H1 (cell line): ENCODE measurements around the gene IRGQ. TPM values are rescaled to one million over a fixed set of nuclear protein-coding genes. Genes with fewer than 3 reads are reported as not detected.

ENCODE experiments used
- CTCF ChIA-PET: fragments of 300-600 bp; sonication (Branson Sonifier 250); formaldehyde crosslinking; loops from one replicate; lab custom pipeline; 2021; ENCODE audit not compliant: partially characterized antibody; lab: Charles Lee
- POLR2A ChIA-PET: fragments of 300-600 bp; sonication (Branson Sonifier 250); formaldehyde crosslinking; loops from one replicate; lab custom pipeline; 2021; ENCODE audit warnings: inconsistent platforms; ENCODE audit not compliant: partially characterized antibody; lab: Charles Lee
- DNase-seq, 2 experiments: peaks; one replicate each; pipeline versions ENCODE4 v3.0.0 to v3.0.0-alpha.2; 2010 to 2022; ENCODE audit warnings: low spot score in 2 of 2, low read depth in 1 of 2, mixed read lengths in 1 of 2
- FAIRE-seq: peaks from 2 replicates; lab custom pipeline; 2011; peaks lifted over from hg19 to GRCh38; lab: Jason Lieb, UNC
- H2AFZ ChIP-seq: 2 replicates; pipeline ENCODE4 v1.8.1; 2012; ENCODE audit warnings: low read length, inconsistent platforms
- H2AK5ac ChIP-seq: 2 replicates; pipeline ENCODE4 v1.6.1; 2013; ENCODE audit warnings: low read depth, low read length
- H2BK120ac ChIP-seq: replicated peaks from 2 replicates; pipeline ENCODE3; 2013; ENCODE audit warnings: low read depth, low read length, inconsistent platforms
- H2BK12ac ChIP-seq: 2 replicates; pipeline ENCODE4 v1.6.1; 2013; ENCODE audit warnings: low read depth, low read length
- H2BK15ac ChIP-seq: 2 replicates; pipeline ENCODE4 v1.6.1; 2013; ENCODE audit warnings: low read length
- H2BK20ac ChIP-seq: 2 replicates; pipeline ENCODE4 v1.6.1; 2013; ENCODE audit warnings: low read length
- H2BK5ac ChIP-seq: 2 replicates; pipeline ENCODE4 v1.6.1; 2013; ENCODE audit warnings: low read depth, low read length
- H3K14ac ChIP-seq: 2 replicates; pipeline ENCODE4 v1.6.1; 2013; ENCODE audit warnings: inconsistent platforms; ENCODE audit not compliant: insufficient read length
- H3K18ac ChIP-seq: 2 replicates; pipeline ENCODE4 v1.6.1; 2013; ENCODE audit warnings: low read length; ENCODE audit errors: extremely low read depth
- H3K23ac ChIP-seq: 2 replicates; pipeline ENCODE4 v1.6.1; 2013; ENCODE audit warnings: inconsistent platforms; ENCODE audit not compliant: insufficient read length
- H3K23me2 ChIP-seq: 2 replicates; pipeline ENCODE4 v1.6.1; 2013; ENCODE audit warnings: low read depth, low read length
- H3K27ac ChIP-seq: 2 replicates; pipeline ENCODE4 v1.6.1; 2011; ENCODE audit warnings: low read depth, low read length, inconsistent platforms
- H3K27me3 ChIP-seq, 4 experiments: replicated peaks in 1 of 4; 1 replicate in 1 of 4; 2 replicates in 3 of 4; pipeline versions ENCODE4 v1.6.1 to v1.8.1; 2011 to 2013; ENCODE audit warnings: low read length in 3 of 4, mild to moderate bottlenecking in 3 of 4, inconsistent platforms in 2 of 4, mixed read lengths in 2 of 4, moderate library complexity in 1 of 4; ENCODE audit not compliant: control insufficient read depth in 3 of 4, insufficient read depth in 3 of 4; ENCODE audit errors: extremely low read depth in 1 of 4
- H3K36me3 ChIP-seq, 4 experiments: 2 replicates each; pipeline versions ENCODE4 v1.6.1 to v1.8.1; 2011 to 2013; ENCODE audit warnings: mild to moderate bottlenecking in 4 of 4, low read length in 3 of 4, moderate library complexity in 2 of 4, control low read depth in 1 of 4, inconsistent platforms in 1 of 4; ENCODE audit not compliant: insufficient read depth in 4 of 4, control insufficient read depth in 2 of 4
- H3K4ac ChIP-seq: replicated peaks from 2 replicates; pipeline ENCODE3; 2013; ENCODE audit warnings: low read length, low read depth, mixed read lengths, inconsistent platforms; ENCODE audit not compliant: insufficient read length
- H3K4me1 ChIP-seq, 4 experiments: replicated peaks in 1 of 4; 1 replicate in 1 of 4; 2 replicates in 3 of 4; pipeline versions ENCODE4 v1.6.1 to v1.8.1; 2011 to 2013; ENCODE audit warnings: low read length in 3 of 4, inconsistent platforms in 2 of 4, mixed read lengths in 1 of 4; ENCODE audit not compliant: insufficient read depth in 4 of 4, control insufficient read depth in 3 of 4
- H3K4me2 ChIP-seq, 2 experiments: 2 replicates each; pipeline versions ENCODE4 v1.6.1 to v1.8.1; 2011 to 2013; ENCODE audit warnings: low read depth in 2 of 2, low read length in 2 of 2, control low read depth in 1 of 2, inconsistent platforms in 1 of 2, mild to moderate bottlenecking in 1 of 2; ENCODE audit not compliant: insufficient read depth in 1 of 2
- H3K4me3 ChIP-seq, 4 experiments: fragments of 200-600, 300-600 bp in 1 of 4; sonication (generic), shearing (Covaris generic), sonication (Bioruptor Twin) in 1 of 4; 2 replicates each; pipeline versions ENCODE4 v1.5.1 to v1.8.1; 2011 to 2016; ENCODE audit warnings: low read length in 4 of 4, low read depth in 3 of 4, control low read depth in 2 of 4, inconsistent platforms in 2 of 4, mild to moderate bottlenecking in 2 of 4, mixed read lengths in 1 of 4, moderate library complexity in 1 of 4; ENCODE audit not compliant: insufficient read depth in 2 of 4; ENCODE audit errors: extremely low read depth in 1 of 4
- H3K56ac ChIP-seq: replicated peaks from 2 replicates; pipeline ENCODE3; 2013; ENCODE audit warnings: low read depth, mild to moderate bottlenecking, mixed read lengths, low read length, inconsistent platforms; ENCODE audit not compliant: insufficient read length
- H3K79me1 ChIP-seq: 2 replicates; pipeline ENCODE4 v1.6.1; 2013; ENCODE audit warnings: low read depth, low read length, control low read depth
- H3K79me2 ChIP-seq, 2 experiments: 2 replicates each; pipeline versions ENCODE4 v1.6.1 to v1.8.1; 2012 to 2013; ENCODE audit warnings: low read length in 2 of 2, mild to moderate bottlenecking in 2 of 2, inconsistent platforms in 1 of 2; ENCODE audit not compliant: insufficient read depth in 2 of 2, control insufficient read depth in 1 of 2
- H3K9ac ChIP-seq, 4 experiments: replicated peaks in 1 of 4; 1 replicate in 1 of 4; 2 replicates in 3 of 4; pipeline versions ENCODE4 v1.6.1 to v1.8.1; 2011 to 2013; ENCODE audit warnings: low read depth in 3 of 4, low read length in 3 of 4, control low read depth in 2 of 4, mild to moderate bottlenecking in 2 of 4, moderate library complexity in 2 of 4, inconsistent platforms in 1 of 4; ENCODE audit errors: extremely low read depth in 1 of 4
- H3K9me3 ChIP-seq, 2 experiments: 2 replicates each; pipeline versions ENCODE4 v1.6.1 to v1.8.1; 2012 to 2013; ENCODE audit warnings: mild to moderate bottlenecking in 2 of 2, moderate library complexity in 2 of 2, control low read depth in 1 of 2, inconsistent platforms in 1 of 2, low read depth in 1 of 2, low read length in 1 of 2, mixed read lengths in 1 of 2; ENCODE audit not compliant: insufficient read depth in 2 of 2
- H4K20me1 ChIP-seq, 2 experiments: replicated peaks in 1 of 2; 2 replicates each; pipeline versions ENCODE3 to v1.8.1; 2011 to 2013; ENCODE audit warnings: inconsistent platforms in 2 of 2, low read length in 2 of 2, mild to moderate bottlenecking in 1 of 2; ENCODE audit not compliant: insufficient read depth in 2 of 2, control insufficient read depth in 1 of 2
- H4K5ac ChIP-seq: 2 replicates; pipeline ENCODE4 v1.6.1; 2013; ENCODE audit warnings: low read length, low read depth, mixed read lengths, inconsistent platforms; ENCODE audit not compliant: insufficient read length
- H4K8ac ChIP-seq: 2 replicates; pipeline ENCODE4 v1.8.0; 2013; ENCODE audit warnings: mild to moderate bottlenecking, moderate library complexity, low read length, inconsistent platforms; ENCODE audit not compliant: insufficient read depth; ENCODE audit errors: extremely low read depth
- H4K91ac ChIP-seq: replicated peaks from 2 replicates; pipeline ENCODE3; 2013; ENCODE audit warnings: low read length, mixed read lengths, inconsistent platforms; ENCODE audit not compliant: insufficient read length
- ASH2L ChIP-seq: fragments of 200-600, 300-600 bp; sonication (generic); IDR thresholded peaks from one replicate; pipeline ENCODE4 v1.7.1; 2017; ENCODE audit warnings: low read length
- CREB1 ChIP-seq: IDR thresholded peaks from 2 replicates; pipeline ENCODE4 v1.6.1; 2012; ENCODE audit warnings: inconsistent platforms
- JUND ChIP-seq: IDR thresholded peaks from 2 replicates; pipeline ENCODE4 v1.6.1; 2011; ENCODE audit warnings: mild to moderate bottlenecking, improper control_type of control experiment, low read length
- NANOG ChIP-seq: IDR thresholded peaks from 2 replicates; pipeline ENCODE4 v1.6.1; 2011; ENCODE audit warnings: low read length, low read depth, mild to moderate bottlenecking, inconsistent platforms; ENCODE audit not compliant: insufficient read depth, poor library complexity, severe bottlenecking
- SRF ChIP-seq: IDR thresholded peaks from 2 replicates; pipeline ENCODE4 v1.6.1; 2011; ENCODE audit warnings: mild to moderate bottlenecking, low read depth, low read length, moderate library complexity
- WGBS, 2 experiments: shearing (Covaris generic) in 1 of 2; methylation state at CpG; one replicate each; pipeline versions ENCODE4 v1.1.6 to v1.1.7; 2013 to 2015; ENCODE audit warnings: low lambda C conversion rate in 2 of 2, mixed read lengths in 2 of 2, inconsistent platforms in 1 of 2, low coverage in 1 of 2, missing lambda C conversion rate in 1 of 2; ENCODE audit not compliant: insufficient replicate concordance in 2 of 2, insufficient coverage in 1 of 2, insufficient read length in 1 of 2; ENCODE audit errors: extremely low coverage in 1 of 2, missing lambda C conversion rate in 1 of 2; 5-methylcytosine and 5-hydroxymethylcytosine counted together
- long read RNA-seq, 2 experiments: library from RNA in 1 of 2; library from capped mRNA in 1 of 2; stranded (forward); transcript quantifications; one replicate each; pipeline ENCODE4 v2.0.0, GENCODE V29; 2021; ENCODE audit warnings: inconsistent platforms in 1 of 2
- polyA minus RNA-seq, 3 experiments: library from RNA; depleted of rRNA, polyadenylated mRNA; stranded (reverse); fragments of >200 nt; gene quantifications; 1 replicate in 2 of 3; 2 replicates in 1 of 3; pipeline ENCODE4 v1.2.3, GENCODE V29; 2011
- polyA plus RNA-seq, 7 experiments: library from polyadenylated mRNA; depleted of rRNA in 3 of 7; stranded (reverse) in 5 of 7; unstranded in 2 of 7; fragments of >200 nt in 5 of 7; fragments of 200-250 nt in 2 of 7; gene quantifications; 1 replicate in 5 of 7; 2 replicates in 1 of 7; 4 replicates in 1 of 7; pipeline versions ENCODE4 v1.2.1 to v1.2.3, GENCODE V29; 2011 to 2013; ENCODE audit warnings: missing spikeins in 2 of 7, mixed read lengths in 2 of 7
- total RNA-seq: library from RNA; stranded (reverse); fragmentation: NEBNext Ultra II Directional; extraction: Animal tissue kit (Norgen Biotek cat#: 25700); gene quantifications from 2 replicates; pipeline ENCODE4 v1.2.1, GENCODE V29; 2021

The IRGQ gene, protein sequence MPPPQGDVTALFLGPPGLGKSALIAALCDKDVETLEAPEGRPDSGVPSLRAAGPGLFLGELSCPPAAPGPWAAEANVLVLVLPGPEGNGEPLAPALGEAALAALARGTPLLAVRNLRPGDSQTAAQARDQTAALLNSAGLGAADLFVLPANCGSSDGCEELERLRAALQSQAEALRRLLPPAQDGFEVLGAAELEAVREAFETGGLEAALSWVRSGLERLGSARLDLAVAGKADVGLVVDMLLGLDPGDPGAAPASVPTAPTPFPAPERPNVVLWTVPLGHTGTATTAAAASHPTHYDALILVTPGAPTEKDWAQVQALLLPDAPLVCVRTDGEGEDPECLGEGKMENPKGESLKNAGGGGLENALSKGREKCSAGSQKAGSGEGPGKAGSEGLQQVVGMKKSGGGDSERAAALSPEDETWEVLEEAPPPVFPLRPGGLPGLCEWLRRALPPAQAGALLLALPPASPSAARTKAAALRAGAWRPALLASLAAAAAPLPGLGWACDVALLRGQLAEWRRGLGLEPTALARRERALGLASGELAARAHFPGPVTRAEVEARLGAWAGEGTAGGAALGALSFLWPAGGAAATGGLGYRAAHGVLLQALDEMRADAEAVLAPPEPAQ
- total RNA-seq (39.9 and 42.9 TPM in 2 replicates), polyA plus RNA-seq (2011; rRNA removed) (10.5 and 16.0 TPM in 2 replicates), polyA minus RNA-seq (2011; rRNA and poly(A)+ RNA removed) (26.8 and 27.9 TPM in 2 replicates)
- polyA plus RNA-seq (2011; cell fraction: cytosol; rRNA removed), result 12.3 TPM
- polyA plus RNA-seq (2011; cell fraction: nucleus; rRNA removed), result 10.5 TPM
- 10.0 to 13.4 TPM (median 10.7 TPM) in 4 replicates for polyA plus RNA-seq (2012, experiment 1 of 2)
- polyA plus RNA-seq (2012, experiment 2 of 2), result 10.2 TPM
- polyA plus RNA-seq (2013, experiment 1 of 2), result 10.4 TPM
- polyA plus RNA-seq (2013, experiment 2 of 2), result 10.1 TPM
- 15.3 TPM for polyA minus RNA-seq (2011; cell fraction: cytosol; rRNA and poly(A)+ RNA removed)
- 9.8 TPM for polyA minus RNA-seq (2011; cell fraction: nucleus; rRNA and poly(A)+ RNA removed)
- long read RNA-seq, experiment 1, transcript IRGQ-202 (1 exons, 3,752 nt), result major isoform, 9 of 9 reads
- long read RNA-seq, experiment 1, partial matches to known transcripts, result 0 of 9 reads
- long read RNA-seq, experiment 1, other reads (novel, unspliced or antisense), result 0 of 9 reads
- long read RNA-seq, experiment 2, result 0 reads

DNA sequence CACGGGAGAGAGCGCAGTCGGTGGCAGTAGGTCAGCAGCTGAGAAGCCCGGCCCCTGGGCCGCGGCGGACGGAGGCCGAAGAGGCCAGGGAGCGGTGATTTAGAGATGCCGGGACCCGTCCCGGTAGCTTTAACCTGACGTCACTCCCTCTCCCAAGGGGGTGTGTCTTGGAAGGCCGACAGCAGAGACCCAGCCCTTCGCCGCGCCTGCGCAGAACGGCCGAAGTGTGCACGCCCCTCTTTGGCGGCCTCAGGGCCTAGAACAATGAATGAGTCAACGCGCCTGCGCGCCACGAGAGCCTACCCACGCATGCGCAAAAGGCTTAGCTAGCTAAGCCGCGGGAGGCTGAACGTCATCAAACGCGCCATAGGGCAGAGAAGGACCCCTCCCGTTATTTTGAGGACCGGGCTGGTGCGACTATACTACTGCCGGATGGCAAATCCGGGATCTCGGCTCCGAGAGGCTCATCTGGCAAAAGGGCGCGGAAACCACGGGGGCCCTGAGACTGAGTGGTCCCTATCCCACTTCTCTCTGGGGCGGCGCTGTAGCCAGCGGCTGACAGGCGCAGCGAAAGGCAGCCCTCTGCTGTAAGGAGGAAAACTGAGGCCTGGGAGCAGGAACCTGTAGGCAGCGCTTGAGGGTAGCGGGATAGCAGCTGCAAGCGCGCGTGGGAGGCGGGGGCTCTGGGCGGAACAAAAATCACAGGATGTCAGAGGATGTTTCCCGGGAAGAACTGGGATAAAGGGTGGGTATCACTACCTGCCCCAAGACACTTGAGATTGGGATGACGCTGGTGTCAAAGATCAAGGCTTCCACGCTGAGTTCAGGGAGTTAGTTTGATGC, at the start of gene IRGQ, which contains the start of gene ZNF576:
TSS of gene IRGQ (minus strand) at position 136 of the 843 bp plus-strand sequence. CDS start 796 bp downstream, outside the sequence.
TSS of gene ZNF576 (plus strand) at position 597 of the 843 bp plus-strand sequence. CDS start 514 bp downstream, outside the sequence.
- H3K36me3 ChIP-seq, result peaks cover 5 to 21% (median 12%) of the 10 kb centered on the region in 4 experiments; a peak in 6 of 8 replicates
- peak within 1 kb of the TSS; percentile 61; the same call in 1 of the 2 replicates for H2AK5ac ChIP-seq
- H4K8ac ChIP-seq, result peak within 1 kb of the TSS; percentile 97
- H3K56ac ChIP-seq, result peak within 1 kb of the TSS; percentile 56
- H2AFZ ChIP-seq, result peak within 1 kb of the TSS; percentile 93; the same call in 1 of the 2 replicates
- no peak within 1 kb of the TSS for H3K23ac ChIP-seq
- peaks cover 0 to 3% of the 10 kb centered on the region in 2 experiments for H4K20me1 ChIP-seq
- no peak within 1 kb of the TSS; the same call in 1 of the 2 replicates for H2BK12ac ChIP-seq
- H3K27me3 ChIP-seq, result no peaks in the 10 kb centered on the region
- H2BK15ac ChIP-seq, result peak within 1 kb of the TSS; percentile 63; the same call in 1 of the 2 replicates
- H2BK20ac ChIP-seq, result no peak within 1 kb of the TSS
- H3K4me3 ChIP-seq, result peak within 1 kb of the TSS; percentile 79 to 90 (median 86)
- peaks cover 2 to 6% (median 3%) of the 10 kb centered on the region in 4 experiments; a peak in 6 of 7 replicates for H3K4me1 ChIP-seq
- DNase-seq (peak; percentile 100), FAIRE-seq (peak; percentile 89)
- WGBS, 2 experiments, result 1% methylated on average over 60 of the region's 60 CpGs; no CpG with 5 or more reads in 1 of the 2 experiments
- H3K14ac ChIP-seq, result no peak within 1 kb of the TSS
- H3K27ac ChIP-seq, result peak within 1 kb of the TSS; percentile 97
- H3K9ac ChIP-seq, result peak within 1 kb of the TSS; percentile 60 to 94 (median 86)
- peak within 1 kb of the TSS; percentile 77 for H4K5ac ChIP-seq
- ChIA-PET POLR2A (interaction anchor here (0.8 to 3.9 kb wide), 15 partner anchors 10 to 72 kb away, joined by 3 to 36 read pairs (median 4); partner anchors contain the start of genes PINLYP, XRCC1 and ZNF575), CTCF (interaction anchor here (0.6 to 6.5 kb wide), 14 partner anchors 9 to 285 kb away, joined by 3 to 92 read pairs (median 17); partner anchors contain the start of genes ETHE1 and ZNF575)
- H3K18ac ChIP-seq, result peak within 1 kb of the TSS; percentile 78
- no peak within 1 kb of the TSS for H2BK120ac ChIP-seq
- H3K79me1 ChIP-seq, result peaks cover 7% of the 10 kb centered on the region
- H3K79me2 ChIP-seq, result peaks cover 5 to 20% of the 10 kb centered on the region in 2 experiments
- no peak within 1 kb of the TSS for H3K4ac ChIP-seq
- no peak within 1 kb of the TSS for H4K91ac ChIP-seq
- H2BK5ac ChIP-seq, result peak within 1 kb of the TSS; percentile 90
- H3K4me2 ChIP-seq, result peak within 1 kb of the TSS; percentile 89 to 98
- peaks cover 16% of the 10 kb centered on the region; the same call in 1 of the 2 replicates for H3K23me2 ChIP-seq
- H3K9me3 ChIP-seq, result no peaks in the 10 kb centered on the region
- peak; percentile 44 for TF ChIP-seq NANOG
- TF ChIP-seq SRF, result peak; percentile 62
- peak; percentile 99 for TF ChIP-seq CREB1
- TF ChIP-seq JUND, result peak; percentile 80
- TF ChIP-seq ASH2L, result peak; percentile 65
